HepG2 (cell line): ENCODE results near the gene P2RY6. TPM values are rescaled to one million over a fixed set of nuclear protein-coding genes. Genes with fewer than 3 reads are reported as not detected.

Experiments
- BORCS8-MEF2B ChIP-seq: sonication (generic); formaldehyde crosslinking; IDR thresholded peaks from 2 replicates; pipeline ENCODE4 v1.8.0; 2022; ENCODE audit warnings: mild to moderate bottlenecking, missing genetic modification reagents
- CREM ChIP-seq, 2 experiments: sonication (generic) in 1 of 2; formaldehyde crosslinking in 1 of 2; IDR thresholded peaks; 2 replicates each; pipeline versions ENCODE4 v1.4.0 to v1.6.1; 2016 to 2020; ENCODE audit warnings: antibody characterized with exemption in 1 of 2, mild to moderate bottlenecking in 1 of 2, missing genetic modification reagents in 1 of 2
- DNMT1 ChIP-seq: sonication (generic); formaldehyde crosslinking; IDR thresholded peaks from 2 replicates; pipeline ENCODE4 v1.5.1; 2020; ENCODE audit warnings: mild to moderate bottlenecking, missing genetic modification reagents
- KLF16 ChIP-seq, 2 experiments: sonication (generic) in 1 of 2; formaldehyde crosslinking in 1 of 2; IDR thresholded peaks; 2 replicates each; pipeline versions ENCODE4 v1.6.1 to v1.8.0; 2016 to 2023; ENCODE audit warnings: missing genetic modification reagents in 2 of 2, missing compliant biosample characterization in 1 of 2
- MED13 ChIP-seq: sonication (generic); formaldehyde crosslinking; IDR thresholded peaks from 2 replicates; pipeline ENCODE4 v1.5.0; 2020; ENCODE audit warnings: missing genetic modification reagents
- MXD4 ChIP-seq: IDR thresholded peaks from 2 replicates; pipeline ENCODE4 v1.6.1; 2016; ENCODE audit warnings: mild to moderate bottlenecking, missing biosample characterization, missing genetic modification reagents
- NAIF1 ChIP-seq: sonication (generic); formaldehyde crosslinking; IDR thresholded peaks from 2 replicates; pipeline ENCODE4 v1.5.0; 2020; ENCODE audit warnings: mild to moderate bottlenecking, missing genetic modification reagents, borderline replicate concordance
- PHF21A ChIP-seq: sonication (generic); formaldehyde crosslinking; IDR thresholded peaks from 2 replicates; pipeline ENCODE4 v1.5.0; 2020; ENCODE audit warnings: mild to moderate bottlenecking, missing genetic modification reagents
- RXRB ChIP-seq: IDR thresholded peaks from 2 replicates; pipeline ENCODE4 v1.6.1; 2016; ENCODE audit warnings: borderline replicate concordance, missing genetic modification reagents, missing compliant biosample characterization
- ZFP36L2 ChIP-seq: sonication (generic); formaldehyde crosslinking; IDR thresholded peaks from 2 replicates; pipeline ENCODE4 v1.4.0; 2020; ENCODE audit warnings: missing genetic modification reagents
- ZNF136 ChIP-seq: sonication (generic); formaldehyde crosslinking; IDR thresholded peaks from 2 replicates; pipeline ENCODE4 v1.8.1; 2022; ENCODE audit warnings: low read depth, mild to moderate bottlenecking, moderate library complexity, missing genetic modification reagents
- ZNF460 ChIP-seq: sonication (generic); formaldehyde crosslinking; IDR thresholded peaks from 2 replicates; pipeline ENCODE4 v1.5.1; 2020; ENCODE audit warnings: missing genetic modification reagents, mild to moderate bottlenecking, borderline replicate concordance
- ZNF496 ChIP-seq: sonication (generic); formaldehyde crosslinking; IDR thresholded peaks from 2 replicates; pipeline ENCODE4 v1.8.1; 2023; ENCODE audit warnings: mild to moderate bottlenecking, moderate library complexity, missing genetic modification reagents; ENCODE audit not compliant: insufficient replicate concordance
- ZNF549 ChIP-seq: sonication (generic); formaldehyde crosslinking; IDR thresholded peaks from 2 replicates; pipeline ENCODE4 v1.5.0; 2020; ENCODE audit warnings: missing genetic modification reagents
- ZNF577 ChIP-seq: sonication (generic); formaldehyde crosslinking; IDR thresholded peaks from 2 replicates; pipeline ENCODE4 v1.4.0; 2020; ENCODE audit warnings: mild to moderate bottlenecking, low read depth, missing genetic modification reagents, borderline replicate concordance
- ZNF782 ChIP-seq: sonication (generic); formaldehyde crosslinking; IDR thresholded peaks from 2 replicates; pipeline ENCODE4 v1.4.0; 2020; ENCODE audit warnings: missing genetic modification reagents, mild to moderate bottlenecking, borderline replicate concordance
- ZSCAN22 ChIP-seq: sonication (generic); formaldehyde crosslinking; IDR thresholded peaks from 2 replicates; pipeline ENCODE4 v1.4.0; 2020; ENCODE audit warnings: mild to moderate bottlenecking, missing genetic modification reagents
- polyA plus RNA-seq, 8 experiments: library from polyadenylated mRNA; depleted of rRNA in 3 of 8; stranded (reverse) in 7 of 8; unstranded in 1 of 8; fragments of >200 nt; fragmentation: Illumina TruSeq in 4 of 8; extraction: Trizol in 4 of 8; gene quantifications; 2 replicates each; pipeline versions ENCODE4 v1.2.1 to v1.2.3, GENCODE V29; 2011 to 2016; ENCODE audit warnings: low read depth in 4 of 8, missing spikeins in 1 of 8, mixed read lengths in 1 of 8; ENCODE audit not compliant: insufficient read depth in 1 of 8
- total RNA-seq, 5 experiments: library from RNA; depleted of rRNA; stranded (reverse); fragments of >200 nt; fragmentation: Illumina TruSeq; extraction: Trizol; gene quantifications; 2 replicates each; pipeline ENCODE4 v1.2.3, GENCODE V29; 2016; ENCODE audit warnings: low read depth in 1 of 5
- TF ChIP-seq, protein P1 (sequence below): IDR thresholded peaks from 2 replicates; pipeline ENCODE4 v1.6.1; 2018; ENCODE audit warnings: missing genetic modification reagents, mild to moderate bottlenecking, missing compliant biosample characterization
- TF ChIP-seq, protein P2 (sequence below): sonication (generic); formaldehyde crosslinking; IDR thresholded peaks from 2 replicates; pipeline ENCODE4 v1.4.0; 2020; ENCODE audit warnings: missing genetic modification reagents
- TF ChIP-seq, protein P3 (sequence below): sonication (generic); formaldehyde crosslinking; IDR thresholded peaks from 2 replicates; pipeline ENCODE4 v1.5.0; 2020; ENCODE audit warnings: missing genetic modification reagents
- TF ChIP-seq, protein P4 (sequence below): sonication (generic); formaldehyde crosslinking; IDR thresholded peaks from 2 replicates; pipeline ENCODE4 v1.8.1; 2022; ENCODE audit warnings: mild to moderate bottlenecking, missing genetic modification reagents
- TF ChIP-seq, protein P5 (sequence below): sonication (generic); formaldehyde crosslinking; IDR thresholded peaks from 2 replicates; pipeline ENCODE4 v1.4.0; 2020; ENCODE audit warnings: mild to moderate bottlenecking, missing genetic modification reagents
- TF ChIP-seq, protein P6 (sequence below): sonication (generic); formaldehyde crosslinking; IDR thresholded peaks from 2 replicates; pipeline ENCODE4 v1.4.0; 2020; ENCODE audit warnings: missing genetic modification reagents

P2RY6 gene
- total and polyA plus RNA-seq, 2 of the 13 experiments (the other 11 are each of a cell fraction or from before 2014, with no cell fraction given): 0.09 to 0.29 TPM

DNA sequence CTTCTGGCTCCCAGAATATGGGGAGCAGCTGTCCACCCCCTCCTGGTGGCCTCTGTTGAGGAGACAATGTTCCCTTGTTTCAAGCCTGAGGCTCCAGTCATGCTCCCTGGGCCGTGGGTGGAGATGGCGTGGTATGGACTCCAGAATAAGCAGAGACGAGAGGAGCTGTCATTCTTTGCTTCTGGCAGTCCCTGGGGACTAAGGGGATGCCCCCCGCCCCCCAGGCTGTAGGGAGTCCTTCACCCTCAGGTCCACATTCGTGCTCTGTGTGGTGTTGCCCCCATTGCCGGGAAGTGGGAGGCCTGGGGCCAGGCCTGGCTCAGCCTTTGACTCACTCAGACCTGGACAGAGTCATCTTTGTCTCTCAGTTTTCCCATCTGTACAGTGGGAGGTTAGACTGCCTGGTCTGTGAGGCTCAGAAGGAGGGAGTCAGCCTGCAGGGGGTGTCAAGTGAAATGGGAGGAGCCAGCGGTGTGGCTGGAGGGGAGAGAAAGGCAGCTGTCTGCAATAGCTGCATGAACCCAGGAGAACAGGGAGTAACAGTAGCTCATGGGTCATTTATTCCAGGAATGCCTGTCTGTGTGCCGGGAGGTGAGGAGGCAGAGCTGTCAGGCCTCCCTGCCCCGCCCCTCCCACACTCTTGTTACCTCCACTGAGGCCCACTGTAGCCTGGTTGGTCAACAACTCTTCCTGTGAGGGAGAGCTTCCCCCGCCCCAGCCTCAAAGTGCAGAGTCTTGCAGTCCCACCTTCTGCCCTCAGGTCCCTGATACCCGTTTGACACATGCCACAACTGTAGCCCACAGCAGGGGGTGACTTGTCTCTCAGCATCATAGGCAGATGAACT is 42.2 kb downstream of the P2RY6 start (continued):
- TF ChIP-seq, protein P1, sequence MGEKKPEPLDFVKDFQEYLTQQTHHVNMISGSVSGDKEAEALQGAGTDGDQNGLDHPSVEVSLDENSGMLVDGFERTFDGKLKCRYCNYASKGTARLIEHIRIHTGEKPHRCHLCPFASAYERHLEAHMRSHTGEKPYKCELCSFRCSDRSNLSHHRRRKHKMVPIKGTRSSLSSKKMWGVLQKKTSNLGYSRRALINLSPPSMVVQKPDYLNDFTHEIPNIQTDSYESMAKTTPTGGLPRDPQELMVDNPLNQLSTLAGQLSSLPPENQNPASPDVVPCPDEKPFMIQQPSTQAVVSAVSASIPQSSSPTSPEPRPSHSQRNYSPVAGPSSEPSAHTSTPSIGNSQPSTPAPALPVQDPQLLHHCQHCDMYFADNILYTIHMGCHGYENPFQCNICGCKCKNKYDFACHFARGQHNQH: peak; percentile 71; the same call in 1 of the 2 replicates
- peak; percentile 83 for TF ChIP-seq PHF21A
- TF ChIP-seq, protein P2, sequence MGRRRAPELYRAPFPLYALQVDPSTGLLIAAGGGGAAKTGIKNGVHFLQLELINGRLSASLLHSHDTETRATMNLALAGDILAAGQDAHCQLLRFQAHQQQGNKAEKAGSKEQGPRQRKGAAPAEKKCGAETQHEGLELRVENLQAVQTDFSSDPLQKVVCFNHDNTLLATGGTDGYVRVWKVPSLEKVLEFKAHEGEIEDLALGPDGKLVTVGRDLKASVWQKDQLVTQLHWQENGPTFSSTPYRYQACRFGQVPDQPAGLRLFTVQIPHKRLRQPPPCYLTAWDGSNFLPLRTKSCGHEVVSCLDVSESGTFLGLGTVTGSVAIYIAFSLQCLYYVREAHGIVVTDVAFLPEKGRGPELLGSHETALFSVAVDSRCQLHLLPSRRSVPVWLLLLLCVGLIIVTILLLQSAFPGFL (CRISPR knock-in tag): no peak
- TF ChIP-seq, protein P3, sequence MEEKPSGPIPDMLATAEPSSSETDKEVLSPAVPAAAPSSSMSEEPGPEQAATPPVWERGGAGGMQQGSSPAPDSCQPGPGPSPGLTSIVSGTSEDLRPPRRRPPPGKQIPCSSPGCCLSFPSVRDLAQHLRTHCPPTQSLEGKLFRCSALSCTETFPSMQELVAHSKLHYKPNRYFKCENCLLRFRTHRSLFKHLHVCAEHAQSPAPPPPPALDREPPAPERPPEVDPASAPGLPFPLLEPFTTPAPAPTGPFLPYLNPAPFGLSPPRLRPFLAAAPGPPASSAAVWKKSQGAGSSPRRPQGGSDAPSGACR: no peak
- no peak for TF ChIP-seq DNMT1 (CRISPR knock-in tag)
- peak in 1 of 2 experiments; percentile 65; a peak in 2 of 4 replicates for TF ChIP-seq KLF16 (CRISPR knock-in tag; IDR thresholded peaks at IDR 0.05)
- peak; percentile 60; the same call in 1 of the 2 replicates for TF ChIP-seq RXRB (CRISPR knock-in tag)
- no peak for TF ChIP-seq ZNF549 (CRISPR knock-in tag)
- TF ChIP-seq, protein P4, sequence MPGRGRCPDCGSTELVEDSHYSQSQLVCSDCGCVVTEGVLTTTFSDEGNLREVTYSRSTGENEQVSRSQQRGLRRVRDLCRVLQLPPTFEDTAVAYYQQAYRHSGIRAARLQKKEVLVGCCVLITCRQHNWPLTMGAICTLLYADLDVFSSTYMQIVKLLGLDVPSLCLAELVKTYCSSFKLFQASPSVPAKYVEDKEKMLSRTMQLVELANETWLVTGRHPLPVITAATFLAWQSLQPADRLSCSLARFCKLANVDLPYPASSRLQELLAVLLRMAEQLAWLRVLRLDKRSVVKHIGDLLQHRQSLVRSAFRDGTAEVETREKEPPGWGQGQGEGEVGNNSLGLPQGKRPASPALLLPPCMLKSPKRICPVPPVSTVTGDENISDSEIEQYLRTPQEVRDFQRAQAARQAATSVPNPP: no peak
- no peak for TF ChIP-seq ZSCAN22
- TF ChIP-seq ZNF136 (CRISPR knock-in tag): no peak
- TF ChIP-seq ZNF496 (CRISPR knock-in tag): no peak
- TF ChIP-seq ZNF782: no peak; the same call in 1 of the 2 replicates
- TF ChIP-seq ZNF577 (CRISPR knock-in tag): no peak
- peak; percentile 38; the same call in 1 of the 2 replicates for TF ChIP-seq MXD4
- no peak for TF ChIP-seq ZNF460
- TF ChIP-seq BORCS8-MEF2B (CRISPR knock-in tag): no peak
- TF ChIP-seq, protein P5, sequence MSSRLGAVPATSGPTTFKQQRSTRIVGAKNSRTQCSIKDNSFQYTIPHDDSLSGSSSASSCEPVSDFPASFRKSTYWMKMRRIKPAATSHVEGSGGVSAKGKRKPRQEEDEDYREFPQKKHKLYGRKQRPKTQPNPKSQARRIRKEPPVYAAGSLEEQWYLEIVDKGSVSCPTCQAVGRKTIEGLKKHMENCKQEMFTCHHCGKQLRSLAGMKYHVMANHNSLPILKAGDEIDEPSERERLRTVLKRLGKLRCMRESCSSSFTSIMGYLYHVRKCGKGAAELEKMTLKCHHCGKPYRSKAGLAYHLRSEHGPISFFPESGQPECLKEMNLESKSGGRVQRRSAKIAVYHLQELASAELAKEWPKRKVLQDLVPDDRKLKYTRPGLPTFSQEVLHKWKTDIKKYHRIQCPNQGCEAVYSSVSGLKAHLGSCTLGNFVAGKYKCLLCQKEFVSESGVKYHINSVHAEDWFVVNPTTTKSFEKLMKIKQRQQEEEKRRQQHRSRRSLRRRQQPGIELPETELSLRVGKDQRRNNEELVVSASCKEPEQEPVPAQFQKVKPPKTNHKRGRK (CRISPR knock-in tag): no peak
- TF ChIP-seq ZFP36L2 (CRISPR knock-in tag): no peak
- TF ChIP-seq CREM (IDR thresholded peaks at IDR 0.05): peak; percentile 35; the same call in 1 of the 2 replicates
- TF ChIP-seq CREM (CRISPR knock-in tag; IDR thresholded peaks at IDR 0.05): no peak
- TF ChIP-seq NAIF1 (CRISPR knock-in tag): no peak
- no peak for TF ChIP-seq MED13 (CRISPR knock-in tag)
- TF ChIP-seq, protein P6, sequence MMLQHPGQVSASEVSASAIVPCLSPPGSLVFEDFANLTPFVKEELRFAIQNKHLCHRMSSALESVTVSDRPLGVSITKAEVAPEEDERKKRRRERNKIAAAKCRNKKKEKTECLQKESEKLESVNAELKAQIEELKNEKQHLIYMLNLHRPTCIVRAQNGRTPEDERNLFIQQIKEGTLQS: no peak
